22Rv1 (cell line): Measurements from ENCODE around the gene DERA.

ENCODE experiments used
- H3K27ac ChIP-seq: fragments of 450-650 bp; 2 replicates; pipeline ENCODE4 v1.5.1; 2017
- CTCF ChIP-seq: fragments of 450-650 bp; IDR thresholded peaks from 2 replicates; pipeline ENCODE4 v1.5.1; 2017; ENCODE audit warnings: mild to moderate bottlenecking
- ZFX ChIP-seq: fragments of 450-650 bp; IDR thresholded peaks from 2 replicates; pipeline ENCODE4 v1.6.1; 2017; ENCODE audit warnings: antibody characterized with exemption, borderline replicate concordance

Gene DERA

GRCh38 chr12:16021026-16021425 lies 109.9 kb downstream of the DERA start:
- H3K27ac ChIP-seq = no peak overlapping the region
- no peak for TF ChIP-seq CTCF
- no peak for TF ChIP-seq ZFX

- no peak for TF ChIP-seq CTCF
- peak overlapping the region; percentile 31; the same call in 1 of the 2 replicates for H3K27ac ChIP-seq
Measured at GRCh38 chr12:16021676-16022075, 110.5 kb downstream of the DERA start.

- no peak for TF ChIP-seq ZFX
- TF ChIP-seq CTCF = no peak
- no peak overlapping the region for H3K27ac ChIP-seq
Measured at GRCh38 chr12:16027002-16027401, 115.9 kb downstream of the DERA start.

GRCh38 chr12:16030744-16031143 lies 119.6 kb downstream of the DERA start:
- no peak overlapping the region for H3K27ac ChIP-seq
- TF ChIP-seq CTCF (no peak), ZFX (no peak)

- H3K27ac ChIP-seq = no peak overlapping the region
- TF ChIP-seq CTCF (no peak), ZFX (no peak)
Measured at GRCh38 chr12:16034136-16034817, 123.1 kb downstream of the DERA start.

- TF ChIP-seq CTCF = no peak
- TF ChIP-seq ZFX = no peak
Measured at GRCh38 chr12:16036073-16036472, 124.9 kb downstream of the DERA start.

GRCh38 chr12:16037533-16037932 lies 126.4 kb downstream of the DERA start:
- TF ChIP-seq CTCF (no peak), ZFX (no peak)
- H3K27ac ChIP-seq = no peak overlapping the region

More at GRCh38 chr12:16036073-16036472, 124.9 kb downstream of the DERA start:
- no peak overlapping the region for H3K27ac ChIP-seq
